Cardiac fibroblast (primary cell): ENCODE data around the gene ZNF787.

ENCODE experiments used
- DNase-seq, 2 donors: peaks; one replicate each; pipeline versions ENCODE4 v3.0.0 to v3.0.0-alpha.2; 2010; ENCODE audit warnings: low read depth in 2 of 2
- H3K4me3 ChIP-seq, 2 donors: replicated peaks in 1 of 2; 1 replicate in 1 of 2; 2 replicates in 1 of 2; pipeline ENCODE4 v1.5.1; 2011; ENCODE audit warnings: low read depth in 2 of 2, low read length in 2 of 2, mild to moderate bottlenecking in 2 of 2, moderate library complexity in 1 of 2
- CTCF ChIP-seq: IDR thresholded peaks from one replicate; pipeline ENCODE4 v1.5.1; 2011; ENCODE audit warnings: low read depth, mild to moderate bottlenecking, low read length, inconsistent platforms

The ZNF787 gene

GRCh38 chr19:56145698-56146097 lies 24.6 kb upstream of the ZNF787 start:
- H3K4me3 ChIP-seq = no peak overlapping the region
- TF ChIP-seq CTCF = no peak
- DNase-seq = no peak

GRCh38 chr19:56144831-56145230 lies 23.7 kb upstream of the ZNF787 start:
- TF ChIP-seq CTCF = no peak
- no peak overlapping the region for H3K4me3 ChIP-seq
- no peak for DNase-seq

- DNase-seq = no peak
- no peak for TF ChIP-seq CTCF
- no peak overlapping the region for H3K4me3 ChIP-seq
Measured at GRCh38 chr19:56144376-56144775, 23.3 kb upstream of the ZNF787 start.

- H3K4me3 ChIP-seq = no peak overlapping the region
- no peak for DNase-seq
- no peak for TF ChIP-seq CTCF
Measured at GRCh38 chr19:56142897-56143434, 21.9 kb upstream of the ZNF787 start.

GRCh38 chr19:56142087-56142787 lies 21.1 kb upstream of the ZNF787 start:
- TF ChIP-seq CTCF = no peak
- H3K4me3 ChIP-seq = peak overlapping the region; percentile 65

GRCh38 chr19:56141417-56141993 lies 20.4 kb upstream of the ZNF787 start:
- H3K4me3 ChIP-seq = peak overlapping the region; percentile 65
- DNase-seq = peak in 1 of 2 donors; percentile 9
- no peak for TF ChIP-seq CTCF

More at GRCh38 chr19:56142087-56142787, 21.1 kb upstream of the ZNF787 start:
- DNase-seq = no peak
